HL-60 (cell line): ENCODE data around the gene PLP2.
"Not testable (repeated sequence)": the region's sequence is repeated elsewhere in the genome, so short reads cannot be mapped to it uniquely, and the experiment has no call there.

Source experiments
- DNase-seq, 2 experiments: peaks; one replicate each; pipeline ENCODE4 v3.0.0-alpha.2; 2010 to 2020; ENCODE audit warnings: low read depth in 1 of 2, low spot score in 1 of 2
- H3K27ac ChIP-seq: fragments of 250-450 bp; sonication (Bioruptor Pico); replicated peaks from 2 replicates; pipeline ENCODE4 v1.5.1; 2020; ENCODE audit warnings: mild to moderate bottlenecking, moderate library complexity
- H3K27me3 ChIP-seq: fragments of 250-450 bp; sonication (Bioruptor Pico); 2 replicates; pipeline ENCODE4 v1.5.1; 2021; ENCODE audit warnings: mild to moderate bottlenecking, moderate library complexity; ENCODE audit not compliant: insufficient read depth, poor library complexity, severe bottlenecking
- H3K4me3 ChIP-seq: replicated peaks from 2 replicates; pipeline ENCODE4 v1.5.1; 2011; ENCODE audit warnings: mild to moderate bottlenecking, control low read depth, low read length; ENCODE audit not compliant: insufficient read depth
- CTCF ChIP-seq: IDR thresholded peaks from one replicate; pipeline ENCODE4 v1.5.1; 2011; ENCODE audit warnings: low read length, control low read depth, inconsistent platforms; ENCODE audit not compliant: insufficient read depth
- GABPA ChIP-seq: IDR thresholded peaks from 2 replicates; pipeline ENCODE4 v1.6.1; 2012; ENCODE audit warnings: low read depth
- POLR2AphosphoS5 ChIP-seq: IDR thresholded peaks from 2 replicates; pipeline ENCODE4 v1.6.1; 2012; ENCODE audit warnings: low read depth
- REST ChIP-seq: IDR thresholded peaks from 2 replicates; pipeline ENCODE4 v1.6.1; 2012; ENCODE audit warnings: low read depth; ENCODE audit not compliant: insufficient replicate concordance
- SPI1 ChIP-seq: IDR thresholded peaks from 2 replicates; pipeline ENCODE4 v1.6.1; 2012; ENCODE audit warnings: low read depth, mild to moderate bottlenecking, borderline replicate concordance

The PLP2 gene

DNA sequence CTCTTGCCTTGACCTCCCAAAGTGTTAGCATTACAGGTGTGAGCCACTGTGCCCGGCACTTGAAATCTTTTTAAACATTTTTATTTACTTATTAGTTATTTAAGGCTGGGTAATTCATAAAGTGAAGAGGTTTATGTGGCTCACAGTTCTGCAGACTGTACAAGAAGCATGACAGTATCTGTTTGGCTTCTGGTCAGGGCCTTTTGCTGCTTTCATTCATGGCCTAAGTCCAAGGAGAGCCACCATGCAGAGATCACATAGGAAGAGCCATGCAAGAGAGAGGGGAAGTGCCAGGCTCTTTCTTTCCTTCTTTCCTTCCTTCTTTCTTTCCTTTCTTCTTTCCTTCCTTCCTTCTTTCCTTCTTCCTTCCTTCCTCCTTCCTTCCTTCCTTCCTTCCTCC is 37.9 kb upstream of the PLP2 start:
- no peak for DNase-seq
- Histone ChIP-seq H3K27ac (no peak overlapping the region), H3K27me3 (no peaks in the 10 kb centered on the region), H3K4me3 (no peak overlapping the region)
- TF ChIP-seq POLR2AphosphoS5 (no peak), SPI1 (no peak), GABPA (no peak), REST (no peak), CTCF (no peak)

GRCh38 chrX:49137492-49137891 is 34.2 kb upstream of the PLP2 start:
- no peaks in the 10 kb centered on the region for H3K27me3 ChIP-seq
- no peak overlapping the region for H3K27ac ChIP-seq
- H3K4me3 ChIP-seq, result no peak overlapping the region
- TF ChIP-seq SPI1, result no peak
- DNase-seq, result no peak

DNA sequence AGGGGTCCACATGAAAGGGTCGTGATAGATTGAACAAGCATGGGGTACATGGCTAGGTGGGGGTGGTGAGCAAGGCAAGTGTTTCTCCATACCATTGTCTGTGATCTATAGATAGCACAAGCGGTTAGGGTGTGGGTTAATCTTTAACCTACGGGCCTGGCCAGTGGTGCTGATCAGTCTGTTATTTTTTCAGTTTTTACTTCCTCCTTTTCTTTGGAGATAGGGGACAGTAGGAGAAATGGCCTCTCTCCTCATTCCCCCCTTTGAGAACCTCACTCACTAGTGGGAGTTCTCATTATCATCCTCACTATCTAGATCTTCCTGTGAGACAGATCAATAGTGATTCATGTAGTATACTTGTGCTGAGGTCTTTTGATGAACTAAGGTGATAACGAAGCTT is 32.0 kb upstream of the PLP2 start:
- no peak for TF ChIP-seq GABPA
- TF ChIP-seq REST, result no peak
- no peak for TF ChIP-seq SPI1
- TF ChIP-seq POLR2AphosphoS5, result no peak
- TF ChIP-seq CTCF, result no peak
- Histone ChIP-seq H3K27ac (no peak overlapping the region), H3K27me3 (no peaks in the 10 kb centered on the region), H3K4me3 (no peak overlapping the region)
- DNase-seq, result no peak

- not testable (repeated sequence) for H3K27ac ChIP-seq, H3K4me3 ChIP-seq, H3K27me3 ChIP-seq, DNase-seq
Measured at GRCh38 chrX:49142264-49142663, 29.4 kb upstream of the PLP2 start.

GRCh38 chrX:49143154-49143553 is 28.5 kb upstream of the PLP2 start:
- not testable (repeated sequence) for H3K4me3 ChIP-seq, H3K27ac ChIP-seq, H3K27me3 ChIP-seq, DNase-seq
